ENCODE measurements around the gene SKAP1. TPM values are rescaled to one million over a fixed set of nuclear protein-coding genes. Genes with fewer than 3 reads are reported as not detected.

SKAP1 gene
- total and polyA plus RNA-seq, 2 experiments from 2014 or later = 0.36 TPM; not detected in 1

- peaks cover 12% of the 10 kb centered on the region for H3K4me1 ChIP-seq (ENCODE audit: low read depth)
- H3K36me3 ChIP-seq = no peaks in the 10 kb centered on the region
- no peak overlapping the region for H3K27ac ChIP-seq
- no peak overlapping the region for H3K4me3 ChIP-seq
- no peak for DNase-seq (ENCODE audit: low read depth in 1 of 2, low spot score in 1 of 2)
- no peaks in the 10 kb centered on the region for H3K9me3 ChIP-seq (ENCODE audit: low read depth)
- no peak for TF ChIP-seq CTCF (IDR thresholded peaks at IDR 0.05; ENCODE audit: low read depth, low read length)
- H3K27me3 ChIP-seq = peaks cover 14% of the 10 kb centered on the region
These were observed 14.7 kb upstream of the SKAP1 start for GRCh38 chr17:48444516-48445247.

GRCh38 chr17:48443712-48444111, 13.7 kb upstream of the SKAP1 start:
- Histone ChIP-seq H3K27ac (no peak overlapping the region), H3K4me3 (no peak overlapping the region), H3K36me3 (no peaks in the 10 kb centered on the region), H3K9me3 (ENCODE audit: low read depth) (no peaks in the 10 kb centered on the region), H3K4me1 (ENCODE audit: low read depth) (peaks cover 22% of the 10 kb centered on the region), H3K27me3 (peaks cover 14% of the 10 kb centered on the region)
- no peak for DNase-seq (ENCODE audit: low read depth in 1 of 2, low spot score in 1 of 2)
- no peak for TF ChIP-seq CTCF (IDR thresholded peaks at IDR 0.05; ENCODE audit: low read depth, low read length)

- no peak for TF ChIP-seq CTCF (IDR thresholded peaks at IDR 0.05; ENCODE audit: low read depth, low read length)
- DNase-seq (ENCODE audit: low read depth in 1 of 2, low spot score in 1 of 2) = no peak
- Histone ChIP-seq H3K9me3 (ENCODE audit: low read depth) (no peaks in the 10 kb centered on the region), H3K27ac (no peak overlapping the region), H3K4me3 (no peak overlapping the region), H3K27me3 (peaks cover 14% of the 10 kb centered on the region), H3K4me1 (ENCODE audit: low read depth) (peaks cover 25% of the 10 kb centered on the region), H3K36me3 (no peaks in the 10 kb centered on the region)
These were observed 12.8 kb upstream of the SKAP1 start for GRCh38 chr17:48442819-48443218.

- no peak overlapping the region for H3K27ac ChIP-seq
- H3K36me3 ChIP-seq = no peaks in the 10 kb centered on the region
- DNase-seq (ENCODE audit: low read depth in 1 of 2, low spot score in 1 of 2) = no peak
- H3K9me3 ChIP-seq (ENCODE audit: low read depth) = no peaks in the 10 kb centered on the region
- no peak for TF ChIP-seq CTCF (IDR thresholded peaks at IDR 0.05; ENCODE audit: low read depth, low read length)
- peaks cover 8% of the 10 kb centered on the region for H3K27me3 ChIP-seq
- peaks cover 25% of the 10 kb centered on the region for H3K4me1 ChIP-seq (ENCODE audit: low read depth)
- H3K4me3 ChIP-seq = no peak overlapping the region
These were observed 11.8 kb upstream of the SKAP1 start for GRCh38 chr17:48441862-48442261.

- TF ChIP-seq CTCF (IDR thresholded peaks at IDR 0.05; ENCODE audit: low read depth, low read length) = no peak
- H3K4me3 ChIP-seq = no peak overlapping the region
- H3K9me3 ChIP-seq (ENCODE audit: low read depth) = no peaks in the 10 kb centered on the region
- no peak overlapping the region for H3K27ac ChIP-seq
- H3K27me3 ChIP-seq = peaks cover 4% of the 10 kb centered on the region
- no peaks in the 10 kb centered on the region for H3K36me3 ChIP-seq
- peaks cover 25% of the 10 kb centered on the region for H3K4me1 ChIP-seq (ENCODE audit: low read depth)
- DNase-seq (ENCODE audit: low read depth in 1 of 2, low spot score in 1 of 2) = peak in 1 of 2 donors; percentile 17
These were observed 11.3 kb upstream of the SKAP1 start for GRCh38 chr17:48441231-48441711.

Measured in cardiac muscle cell (in vitro differentiated cells and primary cell).